Measurements from ENCODE around the gene C20orf204.

- TF ChIP-seq, protein P1, sequence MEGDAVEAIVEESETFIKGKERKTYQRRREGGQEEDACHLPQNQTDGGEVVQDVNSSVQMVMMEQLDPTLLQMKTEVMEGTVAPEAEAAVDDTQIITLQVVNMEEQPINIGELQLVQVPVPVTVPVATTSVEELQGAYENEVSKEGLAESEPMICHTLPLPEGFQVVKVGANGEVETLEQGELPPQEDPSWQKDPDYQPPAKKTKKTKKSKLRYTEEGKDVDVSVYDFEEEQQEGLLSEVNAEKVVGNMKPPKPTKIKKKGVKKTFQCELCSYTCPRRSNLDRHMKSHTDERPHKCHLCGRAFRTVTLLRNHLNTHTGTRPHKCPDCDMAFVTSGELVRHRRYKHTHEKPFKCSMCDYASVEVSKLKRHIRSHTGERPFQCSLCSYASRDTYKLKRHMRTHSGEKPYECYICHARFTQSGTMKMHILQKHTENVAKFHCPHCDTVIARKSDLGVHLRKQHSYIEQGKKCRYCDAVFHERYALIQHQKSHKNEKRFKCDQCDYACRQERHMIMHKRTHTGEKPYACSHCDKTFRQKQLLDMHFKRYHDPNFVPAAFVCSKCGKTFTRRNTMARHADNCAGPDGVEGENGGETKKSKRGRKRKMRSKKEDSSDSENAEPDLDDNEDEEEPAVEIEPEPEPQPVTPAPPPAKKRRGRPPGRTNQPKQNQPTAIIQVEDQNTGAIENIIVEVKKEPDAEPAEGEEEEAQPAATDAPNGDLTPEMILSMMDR (IDR thresholded peaks at IDR 0.05): no peak
- TF ChIP-seq POLR2A (IDR thresholded peaks at IDR 0.05; ENCODE audit: low read depth) (no peak), EP300 (IDR thresholded peaks at IDR 0.05) (no peak)
Observed at GRCh38 chr20:64077094-64077493, 41.1 kb downstream of the C20orf204 start.

Measured in esophagus muscularis mucosa (tissue), 4 donors.